HG02571 (cell line): Measurements from ENCODE around the gene ZNF324.
"Not testable (repeated sequence)": the region's sequence is repeated elsewhere in the genome, so short reads cannot be mapped to it uniquely, and the experiment has no call there.

Experiments
- ATAC-seq: cut with Tn5 transposase; IDR thresholded peaks from one replicate; pipeline ENCODE4 v1.9.1; 2021; ENCODE audit warnings: mild to moderate bottlenecking, moderate library complexity; ENCODE audit not compliant: unreplicated experiment

ZNF324 gene

GRCh38 chr19:58498316-58499020 is 31.6 kb downstream of the ZNF324 start:
- no peak for ATAC-seq

- ATAC-seq: peak; percentile 84
These were observed 32.4 kb downstream of the ZNF324 start for GRCh38 chr19:58499021-58499927.

DNA sequence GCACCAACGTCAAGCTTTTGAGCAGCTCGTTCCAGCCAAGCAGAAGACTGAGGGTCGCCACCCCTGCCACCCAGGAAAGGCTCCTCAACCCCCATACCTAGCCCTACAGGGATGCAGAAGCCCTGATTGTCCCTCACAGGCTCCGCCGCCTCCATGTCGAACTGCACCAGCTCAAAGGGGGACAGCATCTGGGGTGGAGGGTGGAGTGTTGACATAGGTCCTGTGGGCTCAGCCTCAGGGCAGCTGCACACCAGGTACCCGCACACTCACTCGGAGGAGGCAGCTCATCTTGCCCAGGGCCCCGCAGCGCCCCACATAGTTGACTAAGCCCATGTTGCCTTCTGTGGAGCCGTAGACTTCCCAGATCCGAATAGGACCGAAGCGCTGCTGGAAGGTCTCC is 33.4 kb downstream of the ZNF324 start:
- ATAC-seq: no peak

DNA sequence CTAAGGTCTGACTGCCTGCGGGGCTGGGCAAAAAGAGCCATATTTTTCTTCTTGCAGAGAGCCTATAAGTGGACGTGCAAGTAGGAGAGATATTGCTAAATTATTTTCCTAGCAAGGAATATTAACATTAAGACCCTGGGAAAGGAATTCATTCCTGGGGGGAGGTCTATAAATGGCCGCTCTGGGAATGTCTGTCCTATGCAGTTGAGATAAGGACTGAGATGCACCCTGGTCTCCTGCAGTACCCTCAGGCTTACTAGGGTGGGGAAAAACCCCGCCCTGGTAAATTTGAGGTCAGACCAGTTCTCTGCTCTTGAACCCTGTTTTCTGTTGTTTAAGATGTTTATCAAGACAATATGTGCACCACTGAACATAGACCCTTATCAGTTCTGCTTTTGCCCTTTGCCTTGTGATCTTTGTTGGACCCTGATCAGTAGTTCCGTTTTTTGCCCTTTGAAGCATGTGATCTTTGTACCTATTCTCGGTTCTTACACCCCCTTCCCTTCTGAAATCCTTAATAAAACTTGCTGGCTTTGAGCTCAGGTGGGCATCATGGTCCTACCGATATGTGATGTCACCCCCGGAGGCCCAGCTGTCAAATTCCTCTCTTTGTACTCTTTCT is 40.8 kb downstream of the ZNF324 start:
- not testable (repeated sequence) for ATAC-seq

GRCh38 chr19:58509731-58510083 is 42.8 kb downstream of the ZNF324 start:
- no peak for ATAC-seq

- ATAC-seq: no peak
These were observed 43.4 kb downstream of the ZNF324 start for GRCh38 chr19:58510084-58510862.

DNA sequence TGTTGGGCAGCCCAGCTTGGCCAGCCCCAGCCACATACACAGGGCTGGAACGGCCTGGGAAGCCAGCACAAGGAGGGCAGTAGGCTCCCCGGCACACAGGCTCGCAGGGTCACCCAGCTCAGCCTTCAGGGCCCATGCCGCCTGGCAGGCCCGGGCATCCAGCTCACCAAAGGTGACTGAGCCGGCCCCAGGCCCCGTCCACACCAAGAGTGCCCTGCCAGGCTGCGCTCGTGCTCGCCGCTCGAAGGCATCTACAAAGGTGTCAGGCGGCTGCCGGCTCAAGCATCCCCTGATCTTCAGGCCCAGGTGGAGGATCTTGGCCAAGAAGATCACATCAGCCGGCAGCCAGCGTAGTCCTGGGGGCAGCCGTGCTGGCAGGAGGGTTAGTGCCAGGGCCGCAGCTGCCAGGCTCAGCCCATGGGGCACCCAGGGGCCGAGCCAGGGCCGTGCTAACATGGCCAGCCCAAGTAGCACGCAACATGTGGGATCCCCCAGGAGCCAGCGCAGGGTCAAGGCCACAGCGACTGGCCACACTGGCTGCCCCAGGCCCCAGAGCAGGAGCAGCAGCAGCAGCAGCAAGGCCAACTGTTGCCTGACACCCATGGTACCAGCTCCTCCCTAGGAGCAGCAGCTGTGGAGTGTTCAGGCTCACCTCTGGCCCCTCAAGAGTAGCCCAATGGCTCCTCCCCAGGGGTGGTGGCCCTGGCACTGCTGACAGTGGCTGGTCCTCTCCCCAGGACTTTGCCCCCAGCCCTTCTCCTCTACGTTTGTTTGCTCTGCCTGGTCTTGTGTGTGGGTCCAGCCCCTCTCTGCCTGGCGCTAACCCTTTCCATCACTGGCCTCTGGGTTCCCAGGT is 44.7 kb downstream of the ZNF324 start, which contains the start of gene SLC27A5:
Gene SLC27A5 (minus strand): TSS at position 640 of the 856 bp plus-strand sequence. CDS start 37 bp downstream, at position 603.
- ATAC-seq: no peak

GRCh38 chr19:58513213-58513693 is 46.4 kb downstream of the ZNF324 start:
- ATAC-seq: no peak

DNA sequence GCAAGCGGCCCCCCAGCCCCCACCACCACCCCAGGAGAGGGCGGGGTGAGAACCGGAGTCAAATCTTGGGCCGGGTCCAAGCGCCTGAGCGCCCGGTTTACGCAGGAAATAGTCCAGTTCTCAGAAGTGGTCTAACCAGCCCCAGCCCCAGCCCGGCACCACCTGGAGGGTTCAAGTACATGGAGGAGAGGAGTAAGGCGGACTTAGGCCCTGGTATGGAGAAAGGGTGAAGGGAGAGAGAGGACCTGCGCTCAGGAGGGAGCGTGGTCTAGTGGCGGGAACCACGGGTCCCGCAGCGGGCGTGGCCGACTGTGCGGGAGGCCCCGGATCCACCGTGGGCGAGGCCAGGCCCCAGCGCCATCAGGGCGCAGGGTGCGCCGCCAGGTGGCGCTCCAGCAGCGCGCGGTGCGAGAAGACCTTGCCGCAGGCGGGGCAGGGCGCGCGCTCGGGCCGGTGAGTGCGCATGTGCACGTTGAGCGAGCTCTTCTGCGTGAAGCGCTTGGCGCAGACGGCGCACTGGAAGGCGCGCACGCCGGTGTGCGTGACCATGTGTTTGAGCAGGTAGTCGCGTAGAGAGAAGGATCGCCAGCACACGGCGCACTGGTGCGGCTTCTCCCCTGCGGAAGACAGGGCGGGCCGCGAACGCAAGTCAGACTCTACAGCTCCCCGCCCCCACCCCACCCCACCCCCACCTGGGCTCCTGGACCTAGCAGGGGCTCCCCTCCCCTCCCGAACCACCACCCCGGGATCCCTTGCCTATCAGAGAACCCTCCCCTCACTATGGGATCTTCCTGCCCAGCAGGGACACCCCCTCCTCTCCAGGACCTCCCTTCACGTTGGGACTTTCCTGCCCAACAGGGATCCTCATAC is 47.0 kb downstream of the ZNF324 start:
- ATAC-seq: no peak

DNA sequence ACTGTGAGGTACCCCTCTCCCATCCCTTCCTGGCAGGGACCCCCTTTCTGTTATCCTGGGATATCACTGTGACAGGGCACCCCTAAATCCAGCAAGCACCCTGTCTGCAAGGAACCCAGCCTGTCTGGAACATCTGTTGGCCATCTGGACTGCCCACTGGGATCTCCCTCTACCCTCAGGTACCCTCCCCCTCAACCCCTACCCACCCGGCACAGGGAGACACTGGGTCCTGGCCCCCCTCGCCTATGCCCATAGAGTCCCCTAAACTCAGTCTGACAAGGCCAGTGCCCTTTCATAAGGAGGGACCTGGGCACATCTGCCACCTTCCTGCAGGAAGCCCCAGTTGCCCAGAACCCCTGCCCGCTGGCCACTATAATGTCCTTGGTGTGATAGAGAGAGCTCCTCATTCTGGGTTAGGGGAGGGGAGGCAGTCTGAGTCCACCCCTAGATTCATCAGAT is 47.7 kb downstream of the ZNF324 start:
- no peak for ATAC-seq

GRCh38 chr19:58515259-58515658 is 48.4 kb downstream of the ZNF324 start:
- ATAC-seq: no peak

- no peak for ATAC-seq
These were observed 49.5 kb downstream of the ZNF324 start for GRCh38 chr19:58516246-58516836.

DNA sequence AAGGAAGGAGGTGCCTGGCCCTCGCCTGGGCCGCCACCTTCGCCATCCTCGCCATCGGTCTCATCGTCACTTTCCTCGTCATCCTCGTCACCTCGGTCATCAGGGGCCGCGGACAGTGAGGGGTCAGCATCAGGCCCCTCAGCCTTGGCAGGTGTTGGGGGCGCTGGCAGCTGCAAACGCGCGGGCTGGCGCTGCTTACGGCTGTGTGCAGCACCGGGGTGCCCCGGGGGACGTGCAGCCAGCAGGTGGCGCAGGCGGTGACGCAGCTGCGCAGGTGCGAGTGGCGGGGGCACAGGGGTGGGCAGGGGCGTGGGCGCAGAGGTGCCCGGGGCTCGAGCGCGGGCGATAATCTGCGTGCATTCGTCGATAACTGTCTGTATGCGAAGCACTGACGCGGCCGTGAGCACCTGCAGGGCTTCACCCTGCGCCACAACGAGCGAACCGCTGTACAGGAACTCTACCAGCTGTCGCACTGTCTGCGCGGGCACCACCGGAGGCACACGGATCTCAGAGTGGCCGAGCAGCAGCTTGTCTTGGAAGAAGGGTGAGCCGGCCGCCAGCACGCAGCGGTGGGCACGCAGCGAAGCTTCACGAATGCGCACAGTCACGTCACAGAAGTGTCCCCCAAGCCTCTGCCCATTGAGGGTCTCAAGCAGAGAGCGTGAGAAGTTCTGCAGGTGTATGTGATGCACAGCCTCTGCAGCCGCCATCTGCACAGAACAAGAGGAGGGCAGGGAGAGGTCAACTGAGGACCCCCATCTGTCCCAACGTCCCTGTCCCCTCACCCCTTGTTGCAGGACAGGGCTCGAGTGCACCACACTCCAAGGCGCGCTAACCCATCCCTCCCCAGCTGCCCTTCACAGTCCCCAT is 50.3 kb downstream of the ZNF324 start:
- ATAC-seq: no peak

- ATAC-seq: no peak
These were observed 51.6 kb downstream of the ZNF324 start for GRCh38 chr19:58518256-58519086.

GRCh38 chr19:58519087-58519354 is 52.1 kb downstream of the ZNF324 start:
- ATAC-seq: peak; percentile 8

- peak; percentile 70 for ATAC-seq
These were observed 52.7 kb downstream of the ZNF324 start, which contains the start of gene ZBTB45 for GRCh38 chr19:58519355-58520256. Gene ZBTB45, minus strand, starts transcription at chr19:58519810. Its CDS starts 2,137 bp downstream, at chr19:58517673.
